ENCODE results near the gene MGME1. TPM values are rescaled to one million over a fixed set of nuclear protein-coding genes. Genes with fewer than 3 reads are reported as not detected.

MGME1 gene
- total RNA-seq, 1 donor from 2014 or later: 38.5 TPM

- H3K27me3 Mint-ChIP-seq (ENCODE audit: unreplicated experiment): no peaks in the 10 kb centered on the region
- H3K4me1 Mint-ChIP-seq (ENCODE audit: unreplicated experiment): peaks cover 9% of the 10 kb centered on the region
- TF ChIP-seq CTCF (IDR thresholded peaks at IDR 0.05): no peak
- no peak overlapping the region for H3K4me3 Mint-ChIP-seq (ENCODE audit: unreplicated experiment)
- no peak overlapping the region for H3K27ac Mint-ChIP-seq (ENCODE audit: unreplicated experiment)
- H3K9me3 Mint-ChIP-seq (ENCODE audit: unreplicated experiment): no peaks in the 10 kb centered on the region
- no peak for DNase-seq (ENCODE audit: extremely low spot score, unreplicated experiment)
- peaks cover 93% of the 10 kb centered on the region for H3K36me3 Mint-ChIP-seq (ENCODE audit: unreplicated experiment)
Observed at GRCh38 chr20:17950670-17951069, 18.1 kb upstream of the MGME1 start.

GRCh38 chr20:17951323-17951722 lies 17.5 kb upstream of the MGME1 start:
- peaks cover 14% of the 10 kb centered on the region for H3K4me1 Mint-ChIP-seq (ENCODE audit: unreplicated experiment)
- H3K27me3 Mint-ChIP-seq (ENCODE audit: unreplicated experiment): no peaks in the 10 kb centered on the region
- DNase-seq (ENCODE audit: extremely low spot score, unreplicated experiment): no peak
- no peak overlapping the region for H3K27ac Mint-ChIP-seq (ENCODE audit: unreplicated experiment)
- H3K9me3 Mint-ChIP-seq (ENCODE audit: unreplicated experiment): no peaks in the 10 kb centered on the region
- no peak overlapping the region for H3K4me3 Mint-ChIP-seq (ENCODE audit: unreplicated experiment)
- no peak for TF ChIP-seq CTCF (IDR thresholded peaks at IDR 0.05)
- H3K36me3 Mint-ChIP-seq (ENCODE audit: unreplicated experiment): peaks cover 93% of the 10 kb centered on the region

GRCh38 chr20:17952692-17953684 lies 15.8 kb upstream of the MGME1 start:
- H3K4me3 Mint-ChIP-seq (ENCODE audit: unreplicated experiment): no peak overlapping the region

GRCh38 chr20:17953935-17954334 lies 14.9 kb upstream of the MGME1 start:
- H3K9me3 Mint-ChIP-seq (ENCODE audit: unreplicated experiment): no peaks in the 10 kb centered on the region
- DNase-seq (ENCODE audit: extremely low spot score, unreplicated experiment): no peak
- H3K36me3 Mint-ChIP-seq (ENCODE audit: unreplicated experiment): peaks cover 67% of the 10 kb centered on the region
- no peak overlapping the region for H3K4me3 Mint-ChIP-seq (ENCODE audit: unreplicated experiment)
- H3K27me3 Mint-ChIP-seq (ENCODE audit: unreplicated experiment): no peaks in the 10 kb centered on the region
- TF ChIP-seq CTCF (IDR thresholded peaks at IDR 0.05): no peak
- H3K27ac Mint-ChIP-seq (ENCODE audit: unreplicated experiment): no peak overlapping the region
- peaks cover 34% of the 10 kb centered on the region for H3K4me1 Mint-ChIP-seq (ENCODE audit: unreplicated experiment)

More at GRCh38 chr20:17952692-17953684, 15.8 kb upstream of the MGME1 start:
- Mint-ChIP-seq H3K4me1 (ENCODE audit: unreplicated experiment) (peaks cover 24% of the 10 kb centered on the region), H3K9me3 (ENCODE audit: unreplicated experiment) (no peaks in the 10 kb centered on the region), H3K27me3 (ENCODE audit: unreplicated experiment) (no peaks in the 10 kb centered on the region), H3K27ac (ENCODE audit: unreplicated experiment) (no peak overlapping the region), H3K36me3 (ENCODE audit: unreplicated experiment) (peaks cover 77% of the 10 kb centered on the region)
- no peak for DNase-seq (ENCODE audit: extremely low spot score, unreplicated experiment)
- no peak for TF ChIP-seq CTCF (IDR thresholded peaks at IDR 0.05)

- H3K9me3 Mint-ChIP-seq (ENCODE audit: unreplicated experiment): no peaks in the 10 kb centered on the region
- TF ChIP-seq CTCF (IDR thresholded peaks at IDR 0.05): no peak
- H3K27me3 Mint-ChIP-seq (ENCODE audit: unreplicated experiment): no peaks in the 10 kb centered on the region
- H3K36me3 Mint-ChIP-seq (ENCODE audit: unreplicated experiment): peaks cover 58% of the 10 kb centered on the region
- no peak for DNase-seq (ENCODE audit: extremely low spot score, unreplicated experiment)
- no peak overlapping the region for H3K4me3 Mint-ChIP-seq (ENCODE audit: unreplicated experiment)
- peak overlapping the region; percentile 70 for H3K27ac Mint-ChIP-seq (ENCODE audit: unreplicated experiment)
- H3K4me1 Mint-ChIP-seq (ENCODE audit: unreplicated experiment): peaks cover 47% of the 10 kb centered on the region
Observed at GRCh38 chr20:17955302-17955701, 13.5 kb upstream of the MGME1 start.
